HepG2 (cell line): ENCODE results near the gene OSBPL10. TPM values are rescaled to one million over a fixed set of nuclear protein-coding genes. Genes with fewer than 3 reads are reported as not detected.

Source experiments
- ATAC-seq: fragments of 200-7000 bp; cut with Tn5 transposase; 3 replicates; pipeline ENCODE4 v1.9.1; 2020; ENCODE audit warnings: mild to moderate bottlenecking, moderate library complexity
- BruUV-seq: library from RNA; stranded (reverse); fragments of 400-500 nt; replicated peaks from 2 replicates; lab custom pipeline; 2021; lab: Mats Ljungman, UMichigan
- CTCF ChIA-PET: fragments of 300-600 bp; formaldehyde crosslinking; extraction: SDS; loops from one replicate; lab custom pipeline; 2021; ENCODE audit warnings: low total read pairs, inconsistent platforms, low intra/inter-chr PET ratio; lab: Yijun Ruan, JAX
- POLR2A ChIA-PET: fragments of 350-600 bp; sonication (Branson Sonifier 250); formaldehyde crosslinking; loops from one replicate; lab custom pipeline; 2020; ENCODE audit warnings: antibody characterized with exemption, inconsistent platforms; lab: Yijun Ruan, JAX
- DNase-seq: peaks from one replicate; pipeline ENCODE4 v3.0.0-alpha.2; 2015; ENCODE audit warnings: low spot score
- FAIRE-seq: peaks from 3 replicates; lab custom pipeline; 2011; peaks lifted over from hg19 to GRCh38; lab: Jason Lieb, UNC
- H2AFZ ChIP-seq: one replicate; pipeline ENCODE4 v1.6.1; 2011; ENCODE audit warnings: low read length, inconsistent platforms
- H3K27ac ChIP-seq: fragments of 300-600 bp; 3 replicates; pipeline ENCODE4 v1.8.0; 2011; ENCODE audit warnings: mixed run types, mild to moderate bottlenecking, mixed read lengths, low read length, inconsistent platforms; ENCODE audit not compliant: insufficient read depth; ENCODE audit errors: extremely low read length
- H3K27me3 ChIP-seq, 2 experiments: fragments of 200-600 bp in 1 of 2; 2 replicates in 1 of 2; 3 replicates in 1 of 2; pipeline versions ENCODE4 v1.6.0 to v1.8.0; 2011; ENCODE audit warnings: low read length in 2 of 2, mild to moderate bottlenecking in 2 of 2, moderate library complexity in 2 of 2, inconsistent platforms in 1 of 2; ENCODE audit not compliant: insufficient read depth in 2 of 2, control insufficient read depth in 1 of 2
- H3K36me3 ChIP-seq, 2 experiments: fragments of 200-600 bp in 1 of 2; replicated peaks in 1 of 2; 2 replicates in 1 of 2; 3 replicates in 1 of 2; pipeline versions ENCODE4 v1.5.1 to v1.8.0; 2011; ENCODE audit warnings: low read length in 2 of 2, inconsistent platforms in 1 of 2; ENCODE audit not compliant: insufficient read depth in 2 of 2, control insufficient read depth in 1 of 2
- H3K4me1 ChIP-seq: 2 replicates; pipeline ENCODE4 v1.5.1; 2012; ENCODE audit warnings: low read length, inconsistent platforms; ENCODE audit not compliant: insufficient read depth
- H3K4me2 ChIP-seq: 2 replicates; pipeline ENCODE4 v1.6.0; 2011; ENCODE audit warnings: low read depth, low read length, inconsistent platforms
- H3K4me3 ChIP-seq, 3 experiments: fragments of 200-600 bp in 1 of 3; sonication (generic), shearing (Covaris generic) in 1 of 3; replicated peaks in 1 of 3; 2 replicates each; pipeline ENCODE4 v1.5.1; 2011 to 2016; ENCODE audit warnings: low read length in 3 of 3, inconsistent platforms in 2 of 3, low read depth in 2 of 3, mild to moderate bottlenecking in 2 of 3, control low read depth in 1 of 3, mixed read lengths in 1 of 3; ENCODE audit not compliant: insufficient read depth in 1 of 3
- H3K79me2 ChIP-seq: one replicate; pipeline ENCODE4 v1.6.1; 2011; ENCODE audit warnings: low read length, inconsistent platforms; ENCODE audit not compliant: insufficient read depth
- H3K9ac ChIP-seq: 2 replicates; pipeline ENCODE4 v1.6.0; 2011; ENCODE audit warnings: mild to moderate bottlenecking, low read depth, low read length, inconsistent platforms; ENCODE audit not compliant: insufficient read depth
- H3K9me3 ChIP-seq: 2 replicates; pipeline ENCODE4 v1.5.1; 2012; ENCODE audit warnings: mild to moderate bottlenecking, low read length
- H4K20me1 ChIP-seq: 2 replicates; pipeline ENCODE4 v1.6.0; 2011; ENCODE audit warnings: inconsistent platforms, mild to moderate bottlenecking, low read length, moderate library complexity; ENCODE audit not compliant: insufficient read depth
- ATF1 ChIP-seq: IDR thresholded peaks from 2 replicates; pipeline ENCODE4 v1.6.1; 2016; ENCODE audit warnings: mild to moderate bottlenecking, control low read depth
- BORCS8-MEF2B ChIP-seq: sonication (generic); formaldehyde crosslinking; IDR thresholded peaks from 2 replicates; pipeline ENCODE4 v1.8.0; 2022; ENCODE audit warnings: mild to moderate bottlenecking, missing genetic modification reagents
- BRCA1 ChIP-seq: sonication (generic); formaldehyde crosslinking; IDR thresholded peaks from 2 replicates; pipeline ENCODE4 v1.4.0; 2020; ENCODE audit warnings: missing genetic modification reagents
- PLRG1 ChIP-seq: fragments of 450-650 bp; conservative IDR thresholded peaks from 2 replicates; pipeline ENCODE4 v1.6.1; 2016
- RFXAP ChIP-seq: sonication (generic); formaldehyde crosslinking; IDR thresholded peaks from 2 replicates; pipeline ENCODE4 v1.4.0; 2020; ENCODE audit warnings: missing genetic modification reagents, borderline replicate concordance
- ZBTB44 ChIP-seq: sonication (generic); formaldehyde crosslinking; IDR thresholded peaks from 2 replicates; pipeline ENCODE4 v1.4.0; 2020; ENCODE audit warnings: missing genetic modification reagents
- ZNF407 ChIP-seq: sonication (generic); formaldehyde crosslinking; IDR thresholded peaks from one replicate; pipeline ENCODE4 v1.5.1; 2020; ENCODE audit warnings: mild to moderate bottlenecking, missing genetic modification reagents; ENCODE audit errors: not compliant biosample characterization
- ZSCAN29 ChIP-seq: sonication (generic); formaldehyde crosslinking; conservative IDR thresholded peaks from 2 replicates; pipeline ENCODE4 v1.4.0; 2020; ENCODE audit warnings: mild to moderate bottlenecking, missing genetic modification reagents
- ZZZ3 ChIP-seq: sonication (generic); formaldehyde crosslinking; IDR thresholded peaks from 2 replicates; pipeline ENCODE4 v1.4.0; 2020; ENCODE audit warnings: missing genetic modification reagents, mild to moderate bottlenecking, borderline replicate concordance
- WGBS: methylation state at CpG from one replicate; pipeline ENCODE4 v1.1.6; 2017; ENCODE audit warnings: low lambda C conversion rate; 5-methylcytosine and 5-hydroxymethylcytosine counted together
- in situ Hi-C: cut with HindIII; loops from 2 replicates; pipeline ENCODE4 v1.10.0; 2017; ENCODE audit warnings: low pct_unique_long_range_greater_than_20kb; ENCODE audit not compliant: extremely low pct_ligation_motif_present
- intact Hi-C: fragments of 100-400 bp; cut with micrococcal nuclease; formaldehyde crosslinking; loops from one replicate; pipeline ENCODE4 v1.10.0; 2022; ENCODE audit not compliant: unreplicated experiment
- polyA plus RNA-seq, 8 experiments: library from polyadenylated mRNA; depleted of rRNA in 3 of 8; stranded (reverse) in 7 of 8; unstranded in 1 of 8; fragments of >200 nt; fragmentation: Illumina TruSeq in 4 of 8; extraction: Trizol in 4 of 8; gene quantifications; 2 replicates each; pipeline versions ENCODE4 v1.2.1 to v1.2.3, GENCODE V29; 2011 to 2016; ENCODE audit warnings: low read depth in 4 of 8, missing spikeins in 1 of 8, mixed read lengths in 1 of 8; ENCODE audit not compliant: insufficient read depth in 1 of 8
- total RNA-seq, 5 experiments: library from RNA; depleted of rRNA; stranded (reverse); fragments of >200 nt; fragmentation: Illumina TruSeq; extraction: Trizol; gene quantifications; 2 replicates each; pipeline ENCODE4 v1.2.3, GENCODE V29; 2016; ENCODE audit warnings: low read depth in 1 of 5
- TF ChIP-seq, protein P1 (sequence below): sonication (generic); formaldehyde crosslinking; IDR thresholded peaks from 2 replicates; pipeline ENCODE4 v1.8.0; 2023; ENCODE audit warnings: mild to moderate bottlenecking, missing genetic modification reagents
- TF ChIP-seq, protein P2 (sequence below): sonication (generic); formaldehyde crosslinking; IDR thresholded peaks from 2 replicates; pipeline ENCODE4 v1.4.0; 2020; ENCODE audit warnings: missing genetic modification reagents, borderline replicate concordance

Gene OSBPL10
- total and polyA plus RNA-seq, 2 of the 13 experiments (the other 11 are each of a cell fraction or from before 2014, with no cell fraction given), result 10.3 to 28.6 TPM

- DNase-seq (no peak), FAIRE-seq (no peak), ATAC-seq (no peak)
- Histone ChIP-seq H3K27ac (no peak overlapping the region), H3K36me3 (no peaks in the 10 kb centered on the region), H2AFZ (no peak overlapping the region), H3K4me1 (peaks cover 43% of the 10 kb centered on the region), H3K79me2 (peaks cover 30% of the 10 kb centered on the region), H3K9me3 (no peaks in the 10 kb centered on the region), H3K27me3 (no peaks in the 10 kb centered on the region), H3K4me3 (no peak overlapping the region), H3K4me2 (no peak overlapping the region), H3K9ac (no peak overlapping the region), H4K20me1 (no peaks in the 10 kb centered on the region)
- intact Hi-C loops, result no loop called here
- no TSS peak for BruUV-seq
- CTCF ChIA-PET, result no interaction called here
- POLR2A ChIA-PET, result no interaction called here
- 94% methylated on average over 7 of the region's 7 CpGs for WGBS
- in situ Hi-C loops, result no loop called here
- TF ChIP-seq, protein P1, sequence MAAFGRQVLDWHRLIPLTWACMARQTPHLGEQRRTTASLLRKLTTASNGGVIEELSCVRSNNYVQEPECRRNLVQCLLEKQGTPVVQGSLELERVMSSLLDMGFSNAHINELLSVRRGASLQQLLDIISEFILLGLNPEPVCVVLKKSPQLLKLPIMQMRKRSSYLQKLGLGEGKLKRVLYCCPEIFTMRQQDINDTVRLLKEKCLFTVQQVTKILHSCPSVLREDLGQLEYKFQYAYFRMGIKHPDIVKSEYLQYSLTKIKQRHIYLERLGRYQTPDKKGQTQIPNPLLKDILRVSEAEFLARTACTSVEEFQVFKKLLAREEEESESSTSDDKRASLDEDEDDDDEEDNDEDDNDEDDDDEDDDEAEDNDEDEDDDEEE (CRISPR knock-in tag), result no peak
- TF ChIP-seq BORCS8-MEF2B (CRISPR knock-in tag) (no peak), BRCA1 (CRISPR knock-in tag) (no peak), ZSCAN29 (CRISPR knock-in tag) (no peak), PLRG1 (no peak), ZBTB44 (CRISPR knock-in tag) (no peak), RFXAP (CRISPR knock-in tag) (no peak), ATF1 (CRISPR knock-in tag) (no peak), ZZZ3 (CRISPR knock-in tag) (no peak), ZNF407 (CRISPR knock-in tag) (no peak)
- TF ChIP-seq, protein P2, sequence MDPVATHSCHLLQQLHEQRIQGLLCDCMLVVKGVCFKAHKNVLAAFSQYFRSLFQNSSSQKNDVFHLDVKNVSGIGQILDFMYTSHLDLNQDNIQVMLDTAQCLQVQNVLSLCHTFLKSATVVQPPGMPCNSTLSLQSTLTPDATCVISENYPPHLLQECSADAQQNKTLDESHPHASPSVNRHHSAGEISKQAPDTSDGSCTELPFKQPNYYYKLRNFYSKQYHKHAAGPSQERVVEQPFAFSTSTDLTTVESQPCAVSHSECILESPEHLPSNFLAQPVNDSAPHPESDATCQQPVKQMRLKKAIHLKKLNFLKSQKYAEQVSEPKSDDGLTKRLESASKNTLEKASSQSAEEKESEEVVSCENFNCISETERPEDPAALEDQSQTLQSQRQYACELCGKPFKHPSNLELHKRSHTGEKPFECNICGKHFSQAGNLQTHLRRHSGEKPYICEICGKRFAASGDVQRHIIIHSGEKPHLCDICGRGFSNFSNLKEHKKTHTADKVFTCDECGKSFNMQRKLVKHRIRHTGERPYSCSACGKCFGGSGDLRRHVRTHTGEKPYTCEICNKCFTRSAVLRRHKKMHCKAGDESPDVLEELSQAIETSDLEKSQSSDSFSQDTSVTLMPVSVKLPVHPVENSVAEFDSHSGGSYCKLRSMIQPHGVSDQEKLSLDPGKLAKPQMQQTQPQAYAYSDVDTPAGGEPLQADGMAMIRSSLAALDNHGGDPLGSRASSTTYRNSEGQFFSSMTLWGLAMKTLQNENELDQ (CRISPR knock-in tag), result no peak
Measured at GRCh38 chr3:31909455-31909854, 71.6 kb downstream of the OSBPL10 start.
